ENCODE data around the gene LSR. TPM values are rescaled to one million over a fixed set of nuclear protein-coding genes. Genes with fewer than 3 reads are reported as not detected.
A peak's percentile ranks its signal among the peaks of the same experiment; 100 is the strongest.

LSR gene
- total RNA-seq, 2 experiments from 2014 or later, result 20.0 to 20.6 TPM

DNA sequence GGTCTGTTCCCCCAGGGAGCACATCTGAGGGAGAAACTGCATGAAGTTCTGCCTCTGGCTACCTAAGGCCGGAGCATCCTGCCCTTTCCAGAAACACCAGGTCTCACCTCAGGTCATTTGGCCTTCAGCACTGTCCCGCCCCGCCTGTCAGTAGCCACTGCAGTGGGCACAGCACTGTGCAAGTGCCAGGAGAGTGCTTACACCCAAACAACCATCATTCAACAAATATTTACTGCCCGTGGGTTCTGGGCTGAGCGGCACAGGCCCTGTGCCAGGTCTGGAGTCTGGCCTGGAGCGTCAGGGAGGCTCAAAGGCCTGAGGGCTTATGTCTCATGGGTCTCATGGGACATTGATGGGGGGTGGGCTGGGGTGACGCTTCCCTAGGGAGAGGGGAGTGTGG is 22.7 kb downstream of the LSR start:
- CTCF ChIA-PET, result interaction anchor here (0.8 kb wide), 1 partner anchor 227 kb away, joined by 3 read pairs; no protein-coding TSS in a partner anchor
- peaks cover 18% of the 10 kb centered on the region for H3K4me1 Mint-ChIP-seq (ENCODE audit: low read depth)
- no peak overlapping the region for H3K4me3 Mint-ChIP-seq
- POLR2A ChIA-PET, result interaction anchor here (0.5 kb wide), 1 partner anchor 109 kb away, joined by 3 read pairs; no protein-coding TSS in a partner anchor
- H3K9me3 Mint-ChIP-seq, result no peaks in the 10 kb centered on the region
- H3K27me3 Mint-ChIP-seq, result no peaks in the 10 kb centered on the region
- no peak for TF ChIP-seq CTCF (IDR thresholded peaks at IDR 0.05)
- intact Hi-C loops (cut with micrococcal nuclease), result no loop called here
- H3K27ac Mint-ChIP-seq, result no peak overlapping the region
- H3K36me3 Mint-ChIP-seq (ENCODE audit: low read depth), result peaks cover 35% of the 10 kb centered on the region
- ATAC-seq, result no peak
- no peak for DNase-seq

GRCh38 chr19:35272122-35272719 is 23.4 kb downstream of the LSR start:
- Mint-ChIP-seq H3K27ac (no peak overlapping the region), H3K4me3 (no peak overlapping the region), H3K9me3 (no peaks in the 10 kb centered on the region), H3K27me3 (no peaks in the 10 kb centered on the region), H3K36me3 (ENCODE audit: low read depth) (peaks cover 34% of the 10 kb centered on the region), H3K4me1 (ENCODE audit: low read depth) (peaks cover 15% of the 10 kb centered on the region)
- no peak for ATAC-seq
- ChIA-PET CTCF (interaction anchor here (0.5 to 1.3 kb wide), 3 partner anchors 131 to 223 kb away, joined by 3 read pairs; no protein-coding TSS in a partner anchor), POLR2A (interaction anchor here (0.5 to 1.0 kb wide), 3 partner anchors 9 to 118 kb away, joined by 3 read pairs; partner anchors contain the start of gene FXYD5)
- DNase-seq, result no peak
- intact Hi-C loops (cut with micrococcal nuclease), result no loop called here
- no peak for TF ChIP-seq CTCF (IDR thresholded peaks at IDR 0.05)

DNA sequence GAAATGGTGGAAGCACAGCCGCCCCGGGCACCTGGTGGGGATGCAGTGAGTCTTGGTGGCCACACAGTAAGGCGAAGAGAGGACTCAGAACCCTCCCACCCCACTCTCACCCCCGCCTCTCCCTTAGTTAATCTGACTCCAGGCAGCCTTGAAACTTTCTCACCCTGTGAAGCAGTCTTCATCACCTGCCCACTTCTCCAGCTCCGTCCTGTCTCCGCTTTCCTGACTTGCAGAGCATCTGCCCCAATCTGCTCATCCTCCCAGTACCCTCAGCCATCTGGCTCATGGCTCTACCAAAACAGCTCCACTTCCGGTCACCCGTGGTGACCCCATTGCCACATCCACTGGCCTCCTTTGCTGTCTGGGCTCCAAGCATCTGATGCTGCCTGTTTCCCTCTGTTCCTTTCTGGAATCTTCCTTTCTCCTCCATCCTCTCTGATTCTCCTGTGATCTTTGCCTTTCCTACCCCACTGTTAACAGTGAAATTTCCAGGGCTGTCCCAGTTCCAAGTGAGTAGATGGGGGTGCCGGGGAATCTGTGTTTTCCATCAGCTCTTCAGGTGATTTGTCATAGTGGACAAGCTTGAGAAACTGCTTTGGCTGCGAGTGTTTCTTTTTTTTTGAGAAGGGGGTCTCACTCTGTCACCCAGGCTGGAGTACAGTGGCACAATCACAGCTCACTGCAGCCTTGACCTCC is 24.3 kb downstream of the LSR start:
- Mint-ChIP-seq H3K27me3 (no peaks in the 10 kb centered on the region), H3K27ac (peak overlapping the region; percentile 63), H3K36me3 (ENCODE audit: low read depth) (peaks cover 30% of the 10 kb centered on the region), H3K4me1 (ENCODE audit: low read depth) (peaks cover 15% of the 10 kb centered on the region), H3K4me3 (no peak overlapping the region), H3K9me3 (no peaks in the 10 kb centered on the region)
- intact Hi-C loops (cut with micrococcal nuclease), result no loop called here
- ATAC-seq (no peak), DNase-seq (no peak)
- POLR2A ChIA-PET, result interaction anchor here (0.8 to 1.0 kb wide), 3 partner anchors 8 to 119 kb away, joined by 3 to 4 read pairs (median 3); partner anchors contain the start of gene FXYD5
- TF ChIP-seq CTCF (IDR thresholded peaks at IDR 0.05), result no peak
- CTCF ChIA-PET, result interaction anchor here (0.9 to 1.4 kb wide), 3 partner anchors 132 to 222 kb away, joined by 3 read pairs; no protein-coding TSS in a partner anchor

- Mint-ChIP-seq H3K4me1 (ENCODE audit: low read depth) (peaks cover 15% of the 10 kb centered on the region), H3K36me3 (ENCODE audit: low read depth) (peaks cover 30% of the 10 kb centered on the region), H3K9me3 (no peaks in the 10 kb centered on the region), H3K4me3 (no peak overlapping the region), H3K27ac (no peak overlapping the region), H3K27me3 (no peaks in the 10 kb centered on the region)
- intact Hi-C loops (cut with micrococcal nuclease), result no loop called here
- POLR2A ChIA-PET, result interaction anchor here (0.7 to 0.9 kb wide), 3 partner anchors 14 to 125 kb away, joined by 3 read pairs; no protein-coding TSS in a partner anchor
- ATAC-seq (no peak), DNase-seq (no peak)
- CTCF ChIA-PET, result interaction anchor here (1.3 to 1.4 kb wide), 2 partner anchors 133 to 221 kb away, joined by 3 read pairs; no protein-coding TSS in a partner anchor
- TF ChIP-seq CTCF (IDR thresholded peaks at IDR 0.05), result no peak
Measured at GRCh38 chr19:35273686-35274259, 25.0 kb downstream of the LSR start.
